Activated CD8-positive, alpha-beta T cell treated with anti-CD3 and anti-CD28 coated beads for 36 hours (primary cell): ENCODE measurements around the gene INPP4A. TPM values are rescaled to one million over a fixed set of nuclear protein-coding genes. Genes with fewer than 3 reads are reported as not detected.

Experiments
- ATAC-seq: fragments of 200-7000 bp; cut with Tn5 transposase; one replicate; pipeline ENCODE4 v1.10.0; 2021; ENCODE audit warnings: mild to moderate bottlenecking, moderate library complexity
- CTCF ChIA-PET: fragments of 350-600 bp; sonication (Branson Sonifier 250); formaldehyde crosslinking; loops from one replicate; lab custom pipeline; 2021; ENCODE audit warnings: antibody characterized with exemption; lab: Charles Lee
- POLR2A ChIA-PET: fragments of 350-600 bp; sonication (Branson Sonifier 250); formaldehyde crosslinking; loops from one replicate; lab custom pipeline; 2021; ENCODE audit warnings: antibody characterized with exemption; lab: Charles Lee
- DNase-seq: peaks from one replicate; pipeline ENCODE4 v3.0.0-alpha.2; 2020
- H3K27ac Mint-ChIP-seq: one replicate; pipeline ENCODE4 v1.8.0; 2021; ENCODE audit warnings: mild to moderate bottlenecking, mixed read lengths
- H3K27me3 Mint-ChIP-seq: one replicate; pipeline ENCODE4 v1.8.0; 2021; ENCODE audit warnings: mixed read lengths
- H3K36me3 Mint-ChIP-seq: one replicate; pipeline ENCODE4 v1.8.0; 2021; ENCODE audit warnings: low read depth, mixed read lengths
- H3K4me1 Mint-ChIP-seq: one replicate; pipeline ENCODE4 v1.8.0; 2021; ENCODE audit warnings: low read depth, mixed read lengths
- H3K4me3 Mint-ChIP-seq: one replicate; pipeline ENCODE4 v1.8.0; 2021; ENCODE audit warnings: mild to moderate bottlenecking, moderate library complexity, mixed read lengths
- H3K9me3 Mint-ChIP-seq: one replicate; pipeline ENCODE4 v1.8.0; 2021; ENCODE audit warnings: mixed read lengths
- intact Hi-C: fragments of 100-400 bp; cut with micrococcal nuclease; formaldehyde crosslinking; loops from one replicate; pipeline ENCODE4 v1.10.0; 2022
- total RNA-seq, 2 experiments: library from RNA; stranded (reverse); gene quantifications; one replicate each; pipeline ENCODE4 v1.2.3, GENCODE V29; 2021
- TF ChIP-seq, protein P1 (sequence below): fragments of 200-600 bp; IDR thresholded peaks from one replicate; pipeline ENCODE4 v1.8.0; 2022; ENCODE audit warnings: antibody characterized with exemption, mild to moderate bottlenecking

The INPP4A gene
- total RNA-seq, 2 experiments from 2014 or later: 46.7 to 46.9 TPM

DNA sequence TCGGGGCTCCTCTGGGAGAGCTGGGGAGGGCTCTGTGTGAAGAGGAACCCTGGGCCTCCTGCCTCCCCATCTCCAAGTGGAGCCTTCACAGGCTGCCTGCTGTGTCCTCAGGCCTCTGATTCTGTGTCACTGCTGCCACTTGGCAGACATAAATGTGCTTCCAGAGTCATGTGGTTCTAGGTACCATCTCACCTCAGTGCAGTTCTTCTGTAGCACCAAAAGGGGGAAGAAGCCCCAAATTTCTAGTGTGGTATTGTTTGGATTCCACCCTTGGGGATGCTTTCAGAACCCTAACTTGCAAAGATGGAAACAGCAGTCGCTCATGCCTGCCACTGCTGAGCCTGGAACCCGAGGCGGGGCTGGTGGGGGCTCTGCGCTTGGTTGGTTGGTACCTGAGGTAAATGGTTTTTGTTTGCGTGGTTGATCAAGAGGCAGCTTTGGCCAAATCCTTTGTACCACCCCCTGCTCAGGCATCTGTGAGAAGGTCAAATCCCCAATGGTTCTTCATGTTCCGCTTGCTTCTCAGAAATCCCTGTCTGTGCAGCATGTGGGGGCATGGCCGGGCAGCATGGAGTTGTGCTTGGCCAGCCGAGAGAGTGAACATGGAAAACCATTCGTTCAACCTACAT is 136.1 kb downstream of the INPP4A start:
- POLR2A ChIA-PET: no interaction called here
- peaks cover 15% of the 10 kb centered on the region for H3K36me3 Mint-ChIP-seq
- DNase-seq (no peak), ATAC-seq (no peak)
- no peaks in the 10 kb centered on the region for H3K4me1 Mint-ChIP-seq
- H3K9me3 Mint-ChIP-seq: no peaks in the 10 kb centered on the region
- no peak overlapping the region for H3K27ac Mint-ChIP-seq
- CTCF ChIA-PET: interaction anchor here (1.7 kb wide), 1 partner anchor 12 kb away, joined by 6 read pairs; no protein-coding TSS in a partner anchor
- TF ChIP-seq, protein P1, sequence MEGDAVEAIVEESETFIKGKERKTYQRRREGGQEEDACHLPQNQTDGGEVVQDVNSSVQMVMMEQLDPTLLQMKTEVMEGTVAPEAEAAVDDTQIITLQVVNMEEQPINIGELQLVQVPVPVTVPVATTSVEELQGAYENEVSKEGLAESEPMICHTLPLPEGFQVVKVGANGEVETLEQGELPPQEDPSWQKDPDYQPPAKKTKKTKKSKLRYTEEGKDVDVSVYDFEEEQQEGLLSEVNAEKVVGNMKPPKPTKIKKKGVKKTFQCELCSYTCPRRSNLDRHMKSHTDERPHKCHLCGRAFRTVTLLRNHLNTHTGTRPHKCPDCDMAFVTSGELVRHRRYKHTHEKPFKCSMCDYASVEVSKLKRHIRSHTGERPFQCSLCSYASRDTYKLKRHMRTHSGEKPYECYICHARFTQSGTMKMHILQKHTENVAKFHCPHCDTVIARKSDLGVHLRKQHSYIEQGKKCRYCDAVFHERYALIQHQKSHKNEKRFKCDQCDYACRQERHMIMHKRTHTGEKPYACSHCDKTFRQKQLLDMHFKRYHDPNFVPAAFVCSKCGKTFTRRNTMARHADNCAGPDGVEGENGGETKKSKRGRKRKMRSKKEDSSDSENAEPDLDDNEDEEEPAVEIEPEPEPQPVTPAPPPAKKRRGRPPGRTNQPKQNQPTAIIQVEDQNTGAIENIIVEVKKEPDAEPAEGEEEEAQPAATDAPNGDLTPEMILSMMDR: no peak
- intact Hi-C loops: no loop called here
- no peak overlapping the region for H3K4me3 Mint-ChIP-seq
- no peaks in the 10 kb centered on the region for H3K27me3 Mint-ChIP-seq

DNA sequence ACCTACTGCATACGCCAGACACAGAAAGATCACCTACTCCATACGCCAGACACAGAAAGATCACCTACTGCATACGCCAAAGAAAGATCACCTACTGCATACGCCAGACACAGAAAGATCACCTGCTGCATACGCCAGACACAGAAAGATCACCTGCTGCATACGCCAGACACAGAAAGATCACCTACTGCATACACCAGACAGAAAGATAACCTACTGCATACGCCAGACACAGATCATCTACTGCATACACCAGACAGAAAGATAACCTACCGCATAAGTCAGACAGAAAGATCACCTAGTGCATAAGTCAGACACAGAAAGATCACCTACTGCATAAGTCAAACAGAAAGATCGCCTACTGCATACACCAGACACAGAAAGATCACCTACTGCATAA is 137.9 kb downstream of the INPP4A start:
- TF ChIP-seq, protein P1: no peak
- no peak overlapping the region for H3K4me3 Mint-ChIP-seq
- no peak overlapping the region for H3K27ac Mint-ChIP-seq
- H3K9me3 Mint-ChIP-seq: no peaks in the 10 kb centered on the region
- peaks cover 14% of the 10 kb centered on the region for H3K36me3 Mint-ChIP-seq
- no peaks in the 10 kb centered on the region for H3K27me3 Mint-ChIP-seq
- ChIA-PET CTCF (interaction anchor here (1.5 kb wide), 1 partner anchor 14 kb away, joined by 6 read pairs; no protein-coding TSS in a partner anchor), POLR2A (no interaction called here)
- intact Hi-C loops: no loop called here
- no peaks in the 10 kb centered on the region for H3K4me1 Mint-ChIP-seq
- ATAC-seq (no peak), DNase-seq (no peak)

DNA sequence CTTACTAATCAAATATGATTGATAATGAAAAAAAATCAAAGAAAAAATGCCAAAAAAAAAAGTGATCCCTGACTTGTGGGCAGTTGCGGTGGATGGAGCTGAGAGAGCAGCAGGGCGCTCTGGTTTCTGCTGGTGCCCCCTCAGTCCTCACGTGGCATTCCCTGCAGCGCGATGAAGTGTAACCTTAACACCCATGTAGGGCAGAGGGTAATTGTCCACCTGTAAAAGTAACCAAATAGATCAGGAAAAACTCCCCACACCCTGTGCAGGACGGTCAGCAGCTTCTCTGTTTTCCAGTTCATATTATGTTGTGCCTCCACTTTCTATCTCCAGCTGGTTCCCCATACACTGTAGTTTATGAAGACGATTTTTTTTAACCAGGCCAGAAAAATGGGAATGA is 138.6 kb downstream of the INPP4A start:
- H3K27ac Mint-ChIP-seq: no peak overlapping the region
- H3K27me3 Mint-ChIP-seq: no peaks in the 10 kb centered on the region
- peaks cover 11% of the 10 kb centered on the region for H3K36me3 Mint-ChIP-seq
- no peaks in the 10 kb centered on the region for H3K9me3 Mint-ChIP-seq
- POLR2A ChIA-PET: interaction anchor here (0.6 to 0.8 kb wide), 2 partner anchors 15 to 1639 kb away, joined by 3 to 4 read pairs; no protein-coding TSS in a partner anchor
- ATAC-seq (no peak), DNase-seq (no peak)
- intact Hi-C loops: no loop called here
- no peak overlapping the region for H3K4me3 Mint-ChIP-seq
- CTCF ChIA-PET: interaction anchor here (1.5 kb wide), 2 partner anchors 14 to 95 kb away, joined by 3 to 6 read pairs; no protein-coding TSS in a partner anchor
- no peaks in the 10 kb centered on the region for H3K4me1 Mint-ChIP-seq
- TF ChIP-seq, protein P1: no peak

DNA sequence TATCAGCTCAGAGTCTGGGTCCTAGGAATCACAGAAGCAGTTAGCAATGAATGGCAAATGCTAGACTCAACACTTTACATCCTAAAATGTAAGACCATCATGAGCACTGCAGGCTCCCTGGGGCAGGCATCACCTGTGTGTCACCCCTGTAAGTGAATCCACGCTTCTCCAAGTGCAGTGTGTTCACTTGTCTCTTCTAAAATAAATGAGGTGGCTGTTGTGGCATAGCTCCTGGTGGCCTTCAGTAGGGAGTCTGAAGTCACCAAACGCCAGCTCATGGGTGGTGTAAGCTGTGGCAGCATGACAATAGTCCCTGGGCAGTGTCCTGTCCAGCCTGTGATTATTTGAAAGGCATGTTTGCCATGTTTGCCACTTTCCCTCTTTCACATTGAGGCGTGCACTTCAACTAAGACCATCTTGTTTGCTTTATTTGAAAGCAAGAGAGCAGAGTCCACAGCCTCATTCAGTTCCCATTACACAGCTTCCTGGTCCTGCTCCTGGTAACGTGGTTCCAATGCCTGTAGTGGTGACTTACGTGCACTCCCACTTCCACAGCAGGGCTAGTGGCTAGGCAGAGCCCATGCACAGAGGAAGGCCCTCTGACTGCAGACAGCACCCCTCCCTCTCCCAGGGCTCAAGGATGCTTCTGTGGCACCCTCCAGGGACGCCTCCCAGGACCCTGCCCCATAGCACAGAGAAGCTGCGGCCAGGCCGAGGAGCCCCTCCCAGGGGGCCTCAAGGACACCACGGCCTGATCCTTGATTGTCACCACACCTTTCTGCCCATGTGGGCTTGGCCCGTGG is 139.4 kb downstream of the INPP4A start:
- no peak overlapping the region for H3K27ac Mint-ChIP-seq
- H3K36me3 Mint-ChIP-seq: peaks cover 11% of the 10 kb centered on the region
- ATAC-seq: no peak
- H3K9me3 Mint-ChIP-seq: no peaks in the 10 kb centered on the region
- ChIA-PET CTCF (interaction anchor here (1.4 to 3.1 kb wide), 6 partner anchors 9 to 199 kb away, joined by 3 to 8 read pairs (median 6); no protein-coding TSS in a partner anchor), POLR2A (interaction anchor here (0.6 to 0.8 kb wide), 2 partner anchors 16 to 1638 kb away, joined by 3 to 4 read pairs; no protein-coding TSS in a partner anchor)
- H3K4me3 Mint-ChIP-seq: no peak overlapping the region
- TF ChIP-seq, protein P1: no peak
- H3K4me1 Mint-ChIP-seq: peaks cover 3% of the 10 kb centered on the region
- intact Hi-C loops: no loop called here
- H3K27me3 Mint-ChIP-seq: no peaks in the 10 kb centered on the region
- no peak for DNase-seq
